DOHH2 (cell line): ENCODE results near the gene MYZAP.

Experiments
- H3F3A ChIP-seq: fragments of 200-600 bp; sonication (generic), shearing (Covaris generic); 2 replicates; pipeline ENCODE4 v1.6.0; 2016; ENCODE audit warnings: antibody characterized with exemption, mild to moderate bottlenecking; ENCODE audit not compliant: control insufficient read depth, insufficient read depth
- H3K27ac ChIP-seq: fragments of 200-600 bp; sonication (generic); 2 replicates; pipeline ENCODE4 v1.5.1; 2014; ENCODE audit warnings: low read depth, mild to moderate bottlenecking, low read length, moderate library complexity
- H3K27me3 ChIP-seq: fragments of 200-600 bp; sonication (generic); 2 replicates; pipeline ENCODE4 v1.6.1; 2014; ENCODE audit warnings: mild to moderate bottlenecking, low read length, mixed read lengths; ENCODE audit not compliant: control insufficient read depth
- H3K36me3 ChIP-seq: fragments of 200-600 bp; sonication (generic); 2 replicates; pipeline ENCODE4 v1.6.1; 2014; ENCODE audit warnings: mild to moderate bottlenecking, low read length, moderate library complexity, mixed read lengths; ENCODE audit not compliant: control insufficient read depth
- H3K4me1 ChIP-seq: fragments of 200-600 bp; sonication (generic); 2 replicates; pipeline ENCODE4 v1.6.1; 2014; ENCODE audit warnings: mild to moderate bottlenecking, low read length, mixed read lengths; ENCODE audit not compliant: control insufficient read depth
- H3K4me2 ChIP-seq: fragments of 200-600 bp; sonication (generic); 2 replicates; pipeline ENCODE4 v1.6.0; 2014; ENCODE audit warnings: mild to moderate bottlenecking, low read length, moderate library complexity
- H3K4me3 ChIP-seq: fragments of 200-600 bp; sonication (generic); 2 replicates; pipeline ENCODE4 v1.5.1; 2014; ENCODE audit warnings: mild to moderate bottlenecking, low read length, mixed read lengths
- H3K79me2 ChIP-seq: fragments of 200-600 bp; sonication (generic); 2 replicates; pipeline ENCODE4 v1.6.1; 2014; ENCODE audit warnings: mild to moderate bottlenecking, low read length, mixed read lengths; ENCODE audit not compliant: control insufficient read depth
- H3K9me2 ChIP-seq: fragments of 200-600 bp; sonication (generic); replicated peaks from 2 replicates; pipeline ENCODE4 v1.6.1; 2014; ENCODE audit warnings: mild to moderate bottlenecking, low read length, mixed read lengths; ENCODE audit not compliant: control insufficient read depth
- H3K9me3 ChIP-seq: fragments of 200-600 bp; sonication (generic); 2 replicates; pipeline ENCODE4 v1.6.1; 2014; ENCODE audit warnings: antibody characterized with exemption, low read length, mixed read lengths; ENCODE audit not compliant: control insufficient read depth, insufficient read depth
- H4K20me1 ChIP-seq: fragments of 200-600 bp; sonication (generic); 2 replicates; pipeline ENCODE4 v1.6.0; 2014; ENCODE audit warnings: low read depth, mild to moderate bottlenecking, antibody characterized with exemption, low read length, moderate library complexity; ENCODE audit not compliant: control insufficient read depth, insufficient read depth
- EZH2phosphoT487 ChIP-seq: fragments of 200-600 bp; sonication (generic); IDR thresholded peaks from 2 replicates; pipeline ENCODE4 v1.6.1; 2017; ENCODE audit warnings: borderline replicate concordance, mild to moderate bottlenecking, antibody characterized with exemption, low read length, moderate library complexity, mixed read lengths
- TF ChIP-seq, protein P1 (sequence below): fragments of 200-600 bp; sonication (generic); IDR thresholded peaks from one replicate; pipeline ENCODE4 v1.5.1; 2014; ENCODE audit warnings: antibody characterized with exemption, mild to moderate bottlenecking, low read depth, low read length; ENCODE audit not compliant: poor library complexity, severe bottlenecking

MYZAP gene

DNA sequence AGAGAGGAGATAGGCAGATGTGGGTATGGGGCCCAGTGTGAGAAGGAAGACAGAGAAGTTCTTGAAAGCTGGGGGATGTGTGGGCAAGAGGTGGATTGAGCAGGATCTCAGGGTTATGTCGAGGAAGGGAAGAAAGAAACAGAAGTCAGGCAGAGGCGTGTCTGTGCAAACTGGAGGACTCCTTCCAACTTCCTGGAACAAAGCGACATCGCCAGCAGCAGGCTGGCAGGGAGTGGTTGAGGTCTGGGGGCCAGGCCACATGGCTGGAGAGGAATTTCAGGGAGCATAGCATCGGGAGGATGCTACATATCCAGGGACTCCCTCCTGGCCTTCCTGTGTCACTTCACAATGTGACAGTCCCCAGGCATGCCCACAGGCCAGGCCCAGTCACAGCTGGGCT, 42.9 kb upstream of the MYZAP start:
- Histone ChIP-seq H3K9me3 (no peaks in the 10 kb centered on the region), H3K79me2 (no peaks in the 10 kb centered on the region), H3K9me2 (no peaks in the 10 kb centered on the region), H3K4me3 (no peak overlapping the region), H4K20me1 (no peaks in the 10 kb centered on the region), H3K27me3 (0 out of 2 replicates have a peak, but pooled peaks cover 3% of the 10 kb centered on the region), H3F3A (no peaks in the 10 kb centered on the region), H3K36me3 (no peaks in the 10 kb centered on the region), H3K4me1 (no peaks in the 10 kb centered on the region), H3K4me2 (no peak overlapping the region), H3K27ac (no peak overlapping the region)
- TF ChIP-seq EZH2phosphoT487 = no peak
- TF ChIP-seq, protein P1, sequence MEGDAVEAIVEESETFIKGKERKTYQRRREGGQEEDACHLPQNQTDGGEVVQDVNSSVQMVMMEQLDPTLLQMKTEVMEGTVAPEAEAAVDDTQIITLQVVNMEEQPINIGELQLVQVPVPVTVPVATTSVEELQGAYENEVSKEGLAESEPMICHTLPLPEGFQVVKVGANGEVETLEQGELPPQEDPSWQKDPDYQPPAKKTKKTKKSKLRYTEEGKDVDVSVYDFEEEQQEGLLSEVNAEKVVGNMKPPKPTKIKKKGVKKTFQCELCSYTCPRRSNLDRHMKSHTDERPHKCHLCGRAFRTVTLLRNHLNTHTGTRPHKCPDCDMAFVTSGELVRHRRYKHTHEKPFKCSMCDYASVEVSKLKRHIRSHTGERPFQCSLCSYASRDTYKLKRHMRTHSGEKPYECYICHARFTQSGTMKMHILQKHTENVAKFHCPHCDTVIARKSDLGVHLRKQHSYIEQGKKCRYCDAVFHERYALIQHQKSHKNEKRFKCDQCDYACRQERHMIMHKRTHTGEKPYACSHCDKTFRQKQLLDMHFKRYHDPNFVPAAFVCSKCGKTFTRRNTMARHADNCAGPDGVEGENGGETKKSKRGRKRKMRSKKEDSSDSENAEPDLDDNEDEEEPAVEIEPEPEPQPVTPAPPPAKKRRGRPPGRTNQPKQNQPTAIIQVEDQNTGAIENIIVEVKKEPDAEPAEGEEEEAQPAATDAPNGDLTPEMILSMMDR = no peak

DNA sequence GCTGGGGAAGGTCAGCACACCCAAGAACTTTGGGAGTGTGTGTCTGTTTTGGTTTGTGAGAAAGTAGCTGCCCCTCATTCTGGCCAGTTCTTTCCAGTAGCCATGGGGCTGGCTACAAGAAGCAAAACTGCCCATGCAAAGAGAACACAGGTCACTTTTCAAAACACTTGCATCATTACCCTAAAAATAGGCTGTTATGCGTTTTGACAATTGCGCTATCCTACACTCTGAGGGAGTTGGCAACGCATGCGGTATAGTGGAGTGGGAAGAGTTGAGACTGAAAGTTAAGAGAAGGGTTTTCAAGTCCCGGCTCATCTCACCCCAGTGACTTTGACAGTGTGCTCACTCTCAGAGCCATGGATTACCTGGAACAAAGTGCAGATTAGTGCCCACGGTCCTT, 41.8 kb upstream of the MYZAP start:
- no peaks in the 10 kb centered on the region for H3K9me3 ChIP-seq
- TF ChIP-seq EZH2phosphoT487 = no peak
- TF ChIP-seq, protein P1 = no peak
- H4K20me1 ChIP-seq = no peaks in the 10 kb centered on the region
- H3K9me2 ChIP-seq = no peaks in the 10 kb centered on the region
- H3F3A ChIP-seq = no peaks in the 10 kb centered on the region
- 0 out of 2 replicates have a peak, but pooled peaks cover 3% of the 10 kb centered on the region for H3K27me3 ChIP-seq
- H3K79me2 ChIP-seq = no peaks in the 10 kb centered on the region
- H3K27ac ChIP-seq = no peak overlapping the region
- H3K36me3 ChIP-seq = no peaks in the 10 kb centered on the region
- H3K4me2 ChIP-seq = no peak overlapping the region
- no peak overlapping the region for H3K4me3 ChIP-seq
- no peaks in the 10 kb centered on the region for H3K4me1 ChIP-seq

DNA sequence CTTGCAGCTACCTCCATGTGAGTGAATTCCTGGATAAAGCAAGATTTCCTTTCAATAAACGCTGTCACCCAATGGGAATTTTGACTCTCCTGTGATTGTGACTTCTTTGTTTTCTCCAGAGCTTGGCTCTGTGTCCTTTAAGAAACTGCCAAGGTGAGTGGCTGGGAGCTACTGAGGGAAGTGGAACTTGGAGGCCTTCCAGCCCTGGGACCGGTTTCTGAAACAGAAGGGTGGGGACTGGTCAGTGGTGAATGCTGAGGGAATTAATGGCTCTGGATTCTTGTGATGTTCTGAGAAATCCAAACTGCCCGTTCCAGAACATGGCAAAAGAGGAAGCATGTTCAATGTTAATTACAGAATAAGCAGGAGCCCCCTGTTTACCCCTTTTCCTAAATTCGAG, 41.1 kb upstream of the MYZAP start:
- Histone ChIP-seq H3K27ac (no peak overlapping the region), H3K9me2 (no peaks in the 10 kb centered on the region), H3K4me3 (no peak overlapping the region), H3F3A (no peaks in the 10 kb centered on the region), H3K36me3 (no peaks in the 10 kb centered on the region), H4K20me1 (no peaks in the 10 kb centered on the region), H3K9me3 (no peaks in the 10 kb centered on the region), H3K4me2 (no peak overlapping the region), H3K27me3 (0 out of 2 replicates have a peak, but pooled peaks cover 3% of the 10 kb centered on the region), H3K4me1 (no peaks in the 10 kb centered on the region), H3K79me2 (no peaks in the 10 kb centered on the region)
- TF ChIP-seq, protein P1 = no peak
- no peak for TF ChIP-seq EZH2phosphoT487
